Naive thymus-derived CD4-positive, alpha-beta T cell (primary cell): ENCODE results near the gene CRYGN. TPM values are rescaled to one million over a fixed set of nuclear protein-coding genes. Genes with fewer than 3 reads are reported as not detected.
A peak's percentile ranks its signal among the peaks of the same experiment; 100 is the strongest.

Source experiments
- ATAC-seq: fragments of 150-1000 bp; cut with Tn5 transposase; 2 replicates; pipeline ENCODE4 v1.10.0; 2021; ENCODE audit warnings: mild to moderate bottlenecking, moderate library complexity
- CTCF ChIA-PET: fragments of 350-600 bp; sonication (Branson Sonifier 250); formaldehyde crosslinking; loops from one replicate; lab custom pipeline; 2021; ENCODE audit warnings: antibody characterized with exemption; lab: Charles Lee
- POLR2A ChIA-PET: fragments of 350-600 bp; sonication (Branson Sonifier 250); formaldehyde crosslinking; loops from one replicate; lab custom pipeline; 2021; ENCODE audit warnings: antibody characterized with exemption, inconsistent platforms; lab: Charles Lee
- DNase-seq, 9 donors: peaks; one replicate each; pipeline versions ENCODE4 v3.0.0 to v3.0.0-alpha.2; 2020 to 2022; ENCODE audit warnings: mixed read lengths in 1 of 9
- H3K27ac ChIP-seq: one replicate; pipeline ENCODE4 v1.7.0; 2013; ENCODE audit warnings: mild to moderate bottlenecking, low read depth, low read length, moderate library complexity
- H3K27me3 ChIP-seq, 2 donors: one replicate each; pipeline ENCODE4 v1.7.0; 2013; ENCODE audit warnings: low read length in 2 of 2, mild to moderate bottlenecking in 2 of 2, moderate library complexity in 2 of 2; ENCODE audit not compliant: control insufficient read depth in 2 of 2, insufficient read depth in 2 of 2
- H3K36me3 ChIP-seq, 3 experiments: 1 replicate in 2 of 3; 2 replicates in 1 of 3; pipeline ENCODE4 v1.7.0; 2013; ENCODE audit warnings: low read length in 3 of 3, mild to moderate bottlenecking in 3 of 3, moderate library complexity in 1 of 3; ENCODE audit not compliant: insufficient read depth in 3 of 3, control insufficient read depth in 2 of 3
- H3K4me1 ChIP-seq, 2 donors: one replicate each; pipeline ENCODE4 v1.7.0; 2013; ENCODE audit warnings: low read length in 2 of 2, mild to moderate bottlenecking in 2 of 2, moderate library complexity in 1 of 2; ENCODE audit not compliant: control insufficient read depth in 2 of 2, insufficient read depth in 2 of 2
- H3K4me3 ChIP-seq: 2 replicates; pipeline ENCODE4 v1.7.0; 2013; ENCODE audit warnings: mild to moderate bottlenecking, low read length
- H3K9me3 ChIP-seq, 3 experiments: 1 replicate in 2 of 3; 2 replicates in 1 of 3; pipeline ENCODE4 v1.7.0; 2013; ENCODE audit warnings: low read length in 3 of 3; ENCODE audit not compliant: control insufficient read depth in 2 of 3
- H3K27ac Mint-ChIP-seq, 9 donors: one replicate each; pipeline ENCODE4 v1.8.0; 2020 to 2022; ENCODE audit warnings: mixed read lengths in 9 of 9, mild to moderate bottlenecking in 8 of 9, moderate library complexity in 5 of 9, inconsistent platforms in 2 of 9
- H3K27me3 Mint-ChIP-seq, 5 donors: one replicate each; pipeline ENCODE4 v1.8.0; 2021 to 2022; ENCODE audit warnings: mixed read lengths in 5 of 5, mild to moderate bottlenecking in 1 of 5
- H3K36me3 Mint-ChIP-seq, 5 donors: one replicate each; pipeline ENCODE4 v1.8.0; 2020 to 2022; ENCODE audit warnings: mixed read lengths in 5 of 5, mild to moderate bottlenecking in 3 of 5, inconsistent platforms in 1 of 5
- H3K4me1 Mint-ChIP-seq, 7 donors: one replicate each; pipeline ENCODE4 v1.8.0; 2020 to 2022; ENCODE audit warnings: mixed read lengths in 7 of 7, mild to moderate bottlenecking in 3 of 7, inconsistent platforms in 1 of 7
- H3K4me3 Mint-ChIP-seq, 10 donors: one replicate each; pipeline ENCODE4 v1.8.0; 2020 to 2022; ENCODE audit warnings: mild to moderate bottlenecking in 10 of 10, mixed read lengths in 10 of 10, moderate library complexity in 6 of 10, inconsistent platforms in 2 of 10
- H3K9me3 Mint-ChIP-seq, 11 donors: one replicate each; pipeline ENCODE4 v1.8.0; 2020 to 2022; ENCODE audit warnings: mixed read lengths in 11 of 11, mild to moderate bottlenecking in 4 of 11, inconsistent platforms in 1 of 11, moderate library complexity in 1 of 11
- intact Hi-C, 2 donors: fragments of 100-400 bp; cut with micrococcal nuclease; formaldehyde crosslinking; loops; one replicate each; pipeline ENCODE4 v1.15.1; 2023
- polyA plus RNA-seq, 2 donors: library from polyadenylated mRNA; unstranded; fragments of 300-500 nt; fragmentation: Illumina TruSeq; gene quantifications; one replicate each; pipeline ENCODE4 v1.2.3, GENCODE V29; 2021
- total RNA-seq, 6 experiments: library from RNA in 5 of 6; stranded (reverse) in 5 of 6; gene quantifications; 1 replicate in 5 of 6; 2 replicates in 1 of 6; pipeline ENCODE4 v1.2.3 and lab custom pipeline; 2021 to 2026

Gene CRYGN
- total and polyA plus RNA-seq, 7 experiments from 2014 or later: 0.33 to 1.1 (median 0.48) TPM; not detected in 2

DNA sequence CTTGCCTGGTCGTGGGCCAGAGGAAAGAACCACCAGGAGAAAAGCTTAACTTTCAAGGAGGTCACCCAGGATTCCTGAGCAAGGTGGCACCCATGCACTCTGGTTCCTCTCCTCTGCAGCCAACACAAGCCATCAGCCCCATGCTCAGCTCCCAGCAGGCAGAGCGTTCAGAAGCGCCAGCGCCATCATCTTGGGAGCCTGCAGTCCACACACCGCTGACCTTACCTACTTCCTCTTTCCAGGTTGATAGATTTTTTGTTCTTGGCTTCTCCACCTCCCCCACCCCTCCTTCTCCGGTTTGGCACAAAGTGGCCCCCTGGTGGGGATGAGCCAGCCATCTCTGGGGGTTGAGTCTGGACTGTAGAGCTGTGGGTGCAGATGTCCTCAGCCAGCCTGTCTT is 28.4 kb downstream of the CRYGN start:
- no peak for DNase-seq
- Mint-ChIP-seq H3K4me1 (peaks cover 11 to 24% (median 19%) of the 10 kb centered on the region in 7 donors), H3K27ac (no peak overlapping the region), H3K36me3 (no peaks in the 10 kb centered on the region), H3K27me3 (peaks cover 19 to 69% (median 27%) of the 10 kb centered on the region in 5 donors), H3K9me3 (no peaks in the 10 kb centered on the region), H3K4me3 (peak overlapping the region in 2 of 10 donors; percentile 5 to 82)
- ChIA-PET POLR2A (no interaction called here), CTCF (interaction anchor here (1.0 to 1.1 kb wide), 2 partner anchors 26 to 43 kb away, joined by 3 read pairs; no protein-coding TSS in a partner anchor)
- Histone ChIP-seq H3K27ac (no peak overlapping the region), H3K36me3 (no peaks in the 10 kb centered on the region), H3K4me1 (peaks cover 11 to 24% of the 10 kb centered on the region in 2 donors), H3K27me3 (peaks cover 0 to 8% of the 10 kb centered on the region in 2 donors), H3K9me3 (no peaks in the 10 kb centered on the region), H3K4me3 (no peak overlapping the region)
- intact Hi-C loops: loop anchor here in 1 of 2 donors (5.0 kb wide), 1 partner anchor 36 kb away; no protein-coding TSS in a partner anchor
- no peak for ATAC-seq

DNA sequence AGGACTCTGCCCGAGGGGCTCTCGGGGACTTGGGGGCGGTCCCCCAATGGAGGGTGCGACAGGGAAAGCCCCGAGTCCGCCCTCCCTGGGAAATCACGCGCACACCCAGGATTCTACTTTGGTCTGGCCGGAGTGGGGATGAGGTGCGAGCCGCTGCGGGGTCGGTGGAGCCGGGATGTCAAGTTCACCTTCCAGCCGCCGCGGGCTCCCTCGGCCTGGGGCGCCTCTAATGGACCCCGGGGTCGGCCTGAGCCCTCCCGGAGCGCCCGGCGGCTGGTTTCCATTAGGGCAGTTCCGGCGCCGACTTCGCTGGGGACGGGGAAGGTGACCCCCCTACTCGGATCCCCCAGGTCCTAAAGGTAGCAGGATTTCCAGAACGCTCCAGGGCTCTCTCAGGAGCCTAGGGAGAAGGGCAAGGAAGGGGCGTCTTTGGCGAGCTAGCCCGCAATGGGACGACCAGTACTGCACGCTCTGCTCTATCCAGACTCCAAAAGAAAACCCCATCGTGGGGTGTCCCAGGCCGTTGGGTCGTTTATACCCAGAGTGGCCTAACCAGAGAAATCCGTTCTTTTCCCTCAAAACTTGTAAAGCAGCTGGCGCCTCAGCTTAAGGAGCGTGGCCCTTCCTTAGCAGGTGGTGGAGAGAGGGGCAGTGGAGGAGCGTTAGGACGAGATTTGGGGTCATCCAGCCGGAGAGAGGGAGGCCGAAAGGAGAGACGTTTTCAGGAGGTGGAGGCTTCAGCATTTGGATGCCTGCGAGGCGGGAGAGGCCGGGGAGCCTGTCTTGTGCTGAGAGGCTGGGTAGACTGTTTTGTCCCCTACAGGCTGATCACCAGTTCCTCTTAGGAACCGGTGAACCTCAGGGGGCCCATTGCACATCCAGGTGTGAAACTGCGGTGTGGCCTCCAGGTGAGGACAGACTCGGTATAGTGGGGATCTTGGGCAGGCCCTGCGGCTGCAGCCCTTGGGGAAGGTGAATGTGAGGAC is 29.2 kb downstream of the CRYGN start:
- H3K4me3 ChIP-seq: peak overlapping the region; percentile 51
- CTCF ChIA-PET: interaction anchor here (0.7 to 1.1 kb wide), 2 partner anchors 42 kb away, joined by 3 read pairs; no protein-coding TSS in a partner anchor

DNA sequence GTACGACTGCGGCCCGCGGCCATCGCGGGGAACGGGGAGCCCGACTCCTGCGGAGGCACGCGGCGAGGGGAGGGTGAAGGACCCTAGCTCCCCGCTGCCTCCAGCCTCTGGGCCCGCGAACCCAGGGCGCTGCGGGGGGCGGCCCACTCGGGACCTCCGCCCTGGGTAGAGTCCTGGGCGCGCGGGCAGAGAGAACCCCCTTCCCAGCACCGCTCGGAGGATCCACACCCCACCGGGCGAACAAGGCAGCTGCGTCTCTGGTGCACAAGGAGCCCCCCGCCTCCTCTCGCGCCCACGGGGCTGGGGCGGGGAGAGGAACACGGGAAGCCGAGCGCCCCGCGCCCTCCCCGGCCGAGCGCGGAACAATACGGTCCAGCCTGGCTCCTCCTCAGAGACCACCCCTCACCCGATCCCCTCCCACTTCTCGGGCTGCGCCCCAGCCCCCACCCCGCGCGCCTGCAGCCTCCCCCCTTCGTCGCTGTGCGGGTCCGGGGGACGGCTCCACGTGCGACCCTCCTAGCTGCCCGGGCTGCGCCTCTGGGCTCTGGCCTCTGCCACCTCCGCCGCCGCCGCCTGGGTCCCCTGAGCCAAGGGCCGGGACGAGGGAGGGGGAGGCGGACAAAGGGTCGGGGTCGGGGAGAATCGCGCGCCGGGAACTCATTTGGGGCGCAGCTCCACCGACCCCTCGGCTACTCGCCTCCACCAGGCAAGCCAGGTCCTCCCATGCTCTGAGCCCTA is 30.1 kb downstream of the CRYGN start, which contains the start of gene WDR86:
WDR86 (minus strand) TSS at position 372 of the 738 bp plus-strand sequence. CDS start 449 bp downstream, outside the sequence.
- H3K4me1 ChIP-seq: peaks cover 11 to 24% of the 10 kb centered on the region in 2 donors
- CTCF ChIA-PET: interaction anchor here (0.7 kb wide), 1 partner anchor 41 kb away, joined by 3 read pairs; no protein-coding TSS in a partner anchor
- peaks cover 0 to 8% of the 10 kb centered on the region in 2 donors for H3K27me3 ChIP-seq
- H3K4me3 ChIP-seq: peak within 1 kb of the TSS; percentile 51
- Mint-ChIP-seq H3K27ac (peak within 1 kb of the TSS in 6 of 9 donors; percentile 8 to 81 (median 52)), H3K4me1 (peaks cover 11 to 24% (median 19%) of the 10 kb centered on the region in 7 donors), H3K4me3 (peak within 1 kb of the TSS; percentile 67 to 88 (median 78)), H3K9me3 (no peaks in the 10 kb centered on the region), H3K27me3 (peaks cover 19 to 69% (median 27%) of the 10 kb centered on the region in 5 donors), H3K36me3 (no peaks in the 10 kb centered on the region)
- no peaks in the 10 kb centered on the region for H3K36me3 ChIP-seq
- ATAC-seq: no peak
- POLR2A ChIA-PET: interaction anchor here (1.0 kb wide), 1 partner anchor 20 kb away, joined by 3 read pairs; no protein-coding TSS in a partner anchor
- intact Hi-C loops: loop anchor here (1.0 to 5.0 kb wide), 5 partner anchors 21 to 109 kb away; partner anchors contain the start of gene RHEB (in 1 of the 2)
- H3K9me3 ChIP-seq: no peaks in the 10 kb centered on the region
- DNase-seq: peak in 3 of 9 donors; percentile 18 to 37 (median 25)
- H3K27ac ChIP-seq: no peak within 1 kb of the TSS

More for the DNA sequence above, 29.2 kb downstream of the CRYGN start:
- ATAC-seq: no peak
- Mint-ChIP-seq H3K4me1 (peaks cover 11 to 24% (median 19%) of the 10 kb centered on the region in 7 donors), H3K36me3 (no peaks in the 10 kb centered on the region), H3K27me3 (peaks cover 19 to 76% (median 27%) of the 10 kb centered on the region in 5 donors), H3K27ac (no peak overlapping the region), H3K9me3 (no peaks in the 10 kb centered on the region), H3K4me3 (peak overlapping the region in 9 of 10 donors; percentile 18 to 82 (median 66))
- H3K27ac ChIP-seq: no peak overlapping the region
- H3K36me3 ChIP-seq: no peaks in the 10 kb centered on the region
- intact Hi-C loops: loop anchor here in 1 of 2 donors (5.0 kb wide), 1 partner anchor 37 kb away; no protein-coding TSS in a partner anchor
- H3K4me1 ChIP-seq: peaks cover 11 to 24% of the 10 kb centered on the region in 2 donors
- H3K27me3 ChIP-seq: peaks cover 0 to 8% of the 10 kb centered on the region in 2 donors
- no peaks in the 10 kb centered on the region for H3K9me3 ChIP-seq
- POLR2A ChIA-PET: interaction anchor here (1.0 kb wide), 1 partner anchor 19 kb away, joined by 3 read pairs; no protein-coding TSS in a partner anchor
- DNase-seq: no peak

DNA sequence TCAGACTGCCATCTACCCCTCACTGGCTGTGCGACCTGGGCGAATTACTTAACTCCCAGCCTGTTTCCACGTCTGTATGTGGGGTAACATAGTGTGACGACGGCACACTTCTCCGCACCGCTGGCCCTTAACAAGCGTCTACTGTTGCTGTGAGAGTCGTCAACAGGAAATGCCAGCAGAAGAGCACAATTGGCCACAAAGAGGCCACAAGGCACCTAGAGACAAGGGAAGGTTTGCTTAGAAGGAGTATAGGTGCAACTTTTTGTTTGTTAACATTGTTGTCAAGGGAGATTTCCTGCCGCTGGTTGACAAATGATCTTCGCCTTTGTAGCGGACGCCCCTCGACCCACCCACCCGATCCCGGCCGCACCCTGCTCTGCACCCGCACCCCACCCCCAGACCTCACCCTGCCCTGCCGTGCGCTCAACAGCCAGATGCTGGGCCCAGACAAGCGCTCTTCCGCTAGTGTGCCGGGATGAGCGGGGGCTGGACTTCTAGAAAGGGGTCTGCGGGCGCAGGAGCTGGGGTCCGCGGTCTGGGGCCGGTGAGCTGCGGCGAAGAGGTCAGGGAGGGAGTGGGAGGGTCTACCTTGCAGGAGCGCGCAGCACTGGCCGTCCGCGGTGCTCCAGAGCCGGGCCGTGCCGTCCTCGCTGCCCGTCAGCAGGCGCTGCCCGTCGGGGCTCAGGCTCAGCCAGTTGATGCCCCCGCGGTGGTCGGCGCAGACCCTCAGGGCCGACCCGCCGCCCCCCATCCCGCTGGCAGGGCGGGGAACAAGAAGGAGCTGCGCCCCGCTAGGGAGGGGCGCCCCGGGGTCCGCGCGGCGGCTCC is 30.9 kb downstream of the CRYGN start:
- ChIA-PET CTCF (no interaction called here), POLR2A (no interaction called here)
- Mint-ChIP-seq H3K27me3 (peaks cover 19 to 63% (median 27%) of the 10 kb centered on the region in 5 donors), H3K4me1 (peaks cover 11 to 24% (median 15%) of the 10 kb centered on the region in 7 donors), H3K36me3 (no peaks in the 10 kb centered on the region), H3K4me3 (peak overlapping the region; percentile 67 to 88 (median 78)), H3K27ac (peak overlapping the region in 6 of 9 donors; percentile 8 to 81 (median 52)), H3K9me3 (no peaks in the 10 kb centered on the region)
- no peak overlapping the region for H3K27ac ChIP-seq
- H3K9me3 ChIP-seq: no peaks in the 10 kb centered on the region
- intact Hi-C loops: loop anchor here in 1 of 2 donors (1.0 to 5.0 kb wide), 4 partner anchors 22 to 110 kb away; partner anchors contain the start of gene RHEB
- peak overlapping the region; percentile 51 for H3K4me3 ChIP-seq
- peaks cover 0 to 8% of the 10 kb centered on the region in 2 donors for H3K27me3 ChIP-seq
- peak; percentile 88 for ATAC-seq
- DNase-seq: peak in 8 of 9 donors; percentile 23 to 71 (median 64)
- H3K36me3 ChIP-seq: no peaks in the 10 kb centered on the region
- peaks cover 11 to 24% of the 10 kb centered on the region in 2 donors for H3K4me1 ChIP-seq

DNA sequence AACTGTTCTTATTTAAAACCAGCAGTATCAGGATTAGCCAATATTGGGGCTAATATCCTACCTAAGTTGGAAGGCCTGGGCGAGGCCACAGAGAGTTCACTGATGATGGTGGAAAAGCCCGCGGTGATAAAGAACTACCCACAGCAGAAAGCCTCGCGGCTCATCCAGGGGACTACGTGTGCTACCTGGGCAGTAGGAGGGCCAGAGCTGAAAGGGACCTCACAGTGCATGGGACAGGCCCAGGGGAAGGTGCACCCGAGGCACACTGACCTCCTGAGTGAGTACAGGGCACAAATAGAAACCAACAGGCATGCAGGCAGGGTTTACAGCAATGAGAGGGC is 31.5 kb downstream of the CRYGN start:
- intact Hi-C loops: loop anchor here in 1 of 2 donors (2.0 to 5.0 kb wide), 3 partner anchors 22 to 41 kb away; no protein-coding TSS in a partner anchor
- Histone ChIP-seq H3K4me1 (peaks cover 11 to 24% of the 10 kb centered on the region in 2 donors), H3K36me3 (no peaks in the 10 kb centered on the region), H3K27ac (no peak overlapping the region), H3K27me3 (peaks cover 0 to 8% of the 10 kb centered on the region in 2 donors), H3K4me3 (peak overlapping the region; percentile 14), H3K9me3 (no peaks in the 10 kb centered on the region)
- H3K27ac Mint-ChIP-seq: peak overlapping the region in 6 of 9 donors; percentile 8 to 81 (median 32)
- DNase-seq: no peak
- H3K4me1 Mint-ChIP-seq: peaks cover 10 to 22% (median 17%) of the 10 kb centered on the region in 7 donors
- no peaks in the 10 kb centered on the region for H3K36me3 Mint-ChIP-seq
- H3K9me3 Mint-ChIP-seq: no peaks in the 10 kb centered on the region
- ChIA-PET POLR2A (no interaction called here), CTCF (no interaction called here)
- peak overlapping the region in 9 of 10 donors; percentile 67 to 88 (median 78) for H3K4me3 Mint-ChIP-seq
- no peak for ATAC-seq
- H3K27me3 Mint-ChIP-seq: peaks cover 19 to 58% (median 27%) of the 10 kb centered on the region in 5 donors
